Measurements from ENCODE around the gene RORB. TPM values are rescaled to one million over a fixed set of nuclear protein-coding genes. Genes with fewer than 3 reads are reported as not detected.

Gene RORB
- polyA plus RNA-seq, 1 donor, result 0.16 TPM

DNA sequence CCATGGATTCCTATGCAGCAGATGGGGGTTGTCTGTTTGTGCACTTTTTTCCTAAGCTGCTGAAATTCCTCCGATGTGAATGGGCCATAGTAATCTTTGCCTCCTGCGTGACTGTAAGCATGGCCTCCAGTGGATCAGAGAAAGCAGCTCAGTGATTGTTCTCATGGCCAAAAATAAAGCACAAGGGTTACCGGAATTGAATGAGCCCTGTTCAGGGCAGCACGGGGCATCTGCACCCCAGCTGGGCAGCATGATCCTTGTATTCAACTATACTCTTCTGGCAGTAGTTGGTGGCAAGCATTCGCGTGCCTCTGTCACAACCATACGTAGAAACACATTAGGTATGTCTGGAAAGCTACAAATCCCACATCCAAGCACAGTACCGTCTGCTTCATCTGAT is 193.9 kb downstream of the RORB start:
- Histone ChIP-seq H3K4me1 (ENCODE audit: control insufficient read depth, insufficient read depth, low read length) (no peaks in the 10 kb centered on the region), H3K27ac (ENCODE audit: low read length) (no peak overlapping the region), H3K36me3 (ENCODE audit: control insufficient read depth, insufficient read depth, low read length) (no peaks in the 10 kb centered on the region), H3K4me3 (ENCODE audit: low read length) (no peak overlapping the region), H3K27me3 (ENCODE audit: control insufficient read depth, insufficient read depth, low read length) (no peaks in the 10 kb centered on the region), H3K9me3 (ENCODE audit: control insufficient read depth, low read depth, low read length) (no peaks in the 10 kb centered on the region)
- DNase-seq, result no peak
- WGBS (ENCODE audit: insufficient coverage, low lambda C conversion rate), result 100% methylated on average over 1 of the region's 8 CpGs

DNA sequence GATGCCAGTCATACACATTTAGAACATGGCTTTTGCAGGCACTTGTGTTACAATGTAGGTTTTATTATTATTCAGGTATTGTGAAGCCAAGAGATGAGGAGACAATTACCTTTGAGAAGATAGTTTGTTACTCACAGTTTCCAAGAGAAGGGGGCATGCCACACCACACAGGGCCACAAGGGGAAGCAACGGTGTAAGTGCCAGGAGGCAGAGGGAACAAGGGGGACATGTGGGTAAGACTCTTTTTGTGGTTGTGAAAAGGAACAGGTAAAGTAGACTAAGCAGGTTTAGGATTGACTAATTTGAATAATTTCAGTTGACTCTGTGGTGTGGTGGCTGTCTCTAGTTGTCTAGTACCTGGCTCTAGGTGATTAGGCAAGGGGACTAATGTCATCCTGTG is 199.4 kb downstream of the RORB start:
- H3K4me3 ChIP-seq (ENCODE audit: low read length), result no peak overlapping the region
- H3K9me3 ChIP-seq (ENCODE audit: control insufficient read depth, low read depth, low read length), result no peaks in the 10 kb centered on the region
- H3K27me3 ChIP-seq (ENCODE audit: control insufficient read depth, insufficient read depth, low read length), result no peaks in the 10 kb centered on the region
- no CpG with 5 or more reads among the region's 1 CpG for WGBS (ENCODE audit: insufficient coverage, low lambda C conversion rate)
- H3K36me3 ChIP-seq (ENCODE audit: control insufficient read depth, insufficient read depth, low read length), result no peaks in the 10 kb centered on the region
- no peaks in the 10 kb centered on the region for H3K4me1 ChIP-seq (ENCODE audit: control insufficient read depth, insufficient read depth, low read length)
- no peak overlapping the region for H3K27ac ChIP-seq (ENCODE audit: low read length)
- DNase-seq, result no peak

DNA sequence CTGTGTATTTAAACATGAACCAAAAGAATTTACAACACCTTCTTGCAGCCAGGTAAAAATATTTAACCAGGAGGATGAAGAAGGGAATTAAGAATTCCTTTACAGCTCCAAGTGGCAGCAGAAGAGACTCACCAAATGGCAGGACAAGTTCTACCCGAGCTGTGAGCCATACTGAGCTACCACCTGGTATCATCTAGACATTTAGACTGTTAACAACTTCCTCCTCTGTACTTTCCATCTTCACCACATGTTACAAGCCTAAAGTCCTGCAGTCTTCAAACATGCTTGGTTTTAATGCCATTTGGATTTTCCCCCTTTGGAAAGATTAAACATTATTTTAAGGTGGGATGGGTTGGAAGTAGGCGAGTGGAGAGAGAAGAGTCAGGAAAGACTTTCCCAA is 200.4 kb downstream of the RORB start:
- H3K36me3 ChIP-seq (ENCODE audit: control insufficient read depth, insufficient read depth, low read length), result no peaks in the 10 kb centered on the region
- no peak for DNase-seq
- H3K4me1 ChIP-seq (ENCODE audit: control insufficient read depth, insufficient read depth, low read length), result no peaks in the 10 kb centered on the region
- no peak overlapping the region for H3K27ac ChIP-seq (ENCODE audit: low read length)
- WGBS (ENCODE audit: insufficient coverage, low lambda C conversion rate), result no CpG with 5 or more reads among the region's 2 CpGs
- H3K9me3 ChIP-seq (ENCODE audit: control insufficient read depth, low read depth, low read length), result no peaks in the 10 kb centered on the region
- H3K4me3 ChIP-seq (ENCODE audit: low read length), result no peak overlapping the region
- H3K27me3 ChIP-seq (ENCODE audit: control insufficient read depth, insufficient read depth, low read length), result no peaks in the 10 kb centered on the region

DNA sequence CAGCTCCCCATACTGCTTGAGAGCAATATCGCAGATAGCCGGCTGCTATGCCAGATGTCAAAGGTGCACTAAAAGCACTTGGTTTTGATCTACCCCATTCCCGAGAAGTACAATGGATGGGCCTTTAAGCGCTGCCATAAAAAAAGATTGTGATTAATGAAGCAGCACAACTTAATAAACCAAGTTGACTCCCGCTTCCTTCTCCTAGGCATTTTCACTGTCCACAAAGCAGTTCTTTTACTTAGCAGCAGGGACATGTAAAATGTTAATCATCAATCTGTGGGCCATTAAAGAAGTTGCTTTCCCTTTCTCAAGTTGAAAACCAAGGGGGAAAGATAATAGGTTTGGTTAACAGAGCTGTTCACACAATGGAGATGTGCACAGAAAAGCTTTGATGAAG is 214.2 kb downstream of the RORB start:
- H3K36me3 ChIP-seq (ENCODE audit: control insufficient read depth, insufficient read depth, low read length), result no peaks in the 10 kb centered on the region
- H3K27me3 ChIP-seq (ENCODE audit: control insufficient read depth, insufficient read depth, low read length), result no peaks in the 10 kb centered on the region
- H3K9me3 ChIP-seq (ENCODE audit: control insufficient read depth, low read depth, low read length), result no peaks in the 10 kb centered on the region
- no peak overlapping the region for H3K27ac ChIP-seq (ENCODE audit: low read length)
- no peaks in the 10 kb centered on the region for H3K4me1 ChIP-seq (ENCODE audit: control insufficient read depth, insufficient read depth, low read length)
- no peak overlapping the region for H3K4me3 ChIP-seq (ENCODE audit: low read length)
- WGBS (ENCODE audit: insufficient coverage, low lambda C conversion rate), result 14% methylated on average over 1 of the region's 5 CpGs
- DNase-seq, result peak in 1 of 2 donors; percentile 9

DNA sequence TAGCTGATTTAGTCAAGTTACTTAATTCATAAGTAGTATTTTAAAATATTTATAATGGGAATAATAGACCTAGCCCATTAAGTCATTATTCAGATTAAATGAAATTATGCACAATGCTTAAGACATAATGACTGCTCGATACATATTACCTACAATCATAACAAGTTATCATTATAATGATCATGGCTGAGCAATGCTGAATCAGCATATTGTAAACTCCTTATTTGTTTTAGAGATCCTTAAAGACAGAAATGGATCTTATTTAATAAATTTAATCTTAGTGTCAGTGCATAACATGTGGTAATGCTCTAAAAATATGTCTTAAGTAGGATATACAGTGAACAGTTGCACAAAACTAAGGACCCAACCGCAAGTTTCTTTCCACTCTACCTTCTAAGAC is 221.6 kb downstream of the RORB start:
- peaks cover 3% of the 10 kb centered on the region for H3K36me3 ChIP-seq (ENCODE audit: control insufficient read depth, insufficient read depth, low read length)
- H3K9me3 ChIP-seq (ENCODE audit: control insufficient read depth, low read depth, low read length), result no peaks in the 10 kb centered on the region
- no peak overlapping the region for H3K4me3 ChIP-seq (ENCODE audit: low read length)
- H3K4me1 ChIP-seq (ENCODE audit: control insufficient read depth, insufficient read depth, low read length), result no peaks in the 10 kb centered on the region
- H3K27ac ChIP-seq (ENCODE audit: low read length), result no peak overlapping the region
- no peaks in the 10 kb centered on the region for H3K27me3 ChIP-seq (ENCODE audit: control insufficient read depth, insufficient read depth, low read length)
- DNase-seq, result no peak
- WGBS (ENCODE audit: insufficient coverage, low lambda C conversion rate), result no CpG with 5 or more reads among the region's 2 CpGs

DNA sequence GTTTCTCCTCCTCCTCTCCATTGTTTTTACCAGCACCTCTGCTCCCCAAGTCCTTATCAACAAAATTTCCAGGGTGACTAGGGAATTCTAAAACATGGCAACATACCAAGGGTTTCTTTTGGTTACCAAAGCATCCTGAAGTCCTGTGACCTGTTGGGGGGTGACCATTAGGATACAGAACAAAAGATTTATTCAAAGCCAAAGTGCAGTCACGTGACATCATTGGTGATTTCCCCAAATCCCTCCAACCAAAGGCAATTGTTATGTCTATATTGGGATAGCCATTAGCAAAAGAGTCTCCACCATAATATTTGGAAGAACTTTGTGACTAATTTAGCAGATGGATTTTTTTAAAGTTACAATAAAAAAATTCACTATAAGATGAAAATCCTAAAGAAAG is 222.2 kb downstream of the RORB start:
- no CpG with 5 or more reads among the region's 1 CpG for WGBS (ENCODE audit: insufficient coverage, low lambda C conversion rate)

DNA sequence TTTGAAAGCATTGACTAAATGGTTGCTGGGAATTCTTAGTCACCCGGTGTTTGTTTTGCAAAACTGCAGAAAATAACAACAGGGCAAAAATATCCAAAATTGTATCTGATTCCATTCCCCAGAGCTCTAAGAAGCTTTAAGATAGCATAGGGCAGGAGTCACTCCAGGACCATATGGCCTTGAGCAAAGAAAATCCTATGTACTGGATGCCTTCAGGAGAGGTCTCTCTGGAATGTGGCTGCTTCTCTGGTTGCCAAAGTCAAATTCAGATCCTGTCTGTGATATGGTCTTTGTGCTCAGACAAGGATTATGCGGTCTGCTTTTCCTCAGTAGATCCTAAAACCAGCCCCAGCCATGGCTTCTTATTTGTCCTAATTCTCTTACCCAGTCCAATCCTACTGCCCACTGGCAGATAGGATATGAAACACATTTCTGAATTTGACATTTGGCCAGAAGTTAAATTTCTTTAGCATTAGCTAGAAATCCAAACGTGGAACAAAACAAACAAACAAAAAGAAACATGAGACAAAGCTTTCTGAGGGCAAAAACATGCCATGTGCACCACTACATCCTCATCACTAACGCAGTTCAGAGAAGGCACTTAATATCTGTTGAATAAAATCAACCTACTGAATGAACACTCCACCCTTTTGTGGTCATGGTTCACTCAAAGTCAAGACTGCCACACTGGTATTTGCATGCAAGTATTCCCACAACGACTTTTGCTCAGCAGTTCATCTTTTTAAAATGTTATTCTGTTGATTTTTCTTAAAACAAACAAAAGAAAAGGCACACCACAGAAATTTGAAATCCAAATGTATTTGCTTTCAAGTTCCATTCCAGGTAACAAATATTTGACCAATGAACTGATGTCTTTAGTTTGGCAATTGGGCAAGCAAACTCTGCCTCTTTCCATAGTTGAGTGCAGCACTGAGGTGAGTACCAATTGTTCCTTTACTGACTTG is 224.8 kb downstream of the RORB start:
- Histone ChIP-seq H3K36me3 (ENCODE audit: control insufficient read depth, insufficient read depth, low read length) (peaks cover 8% of the 10 kb centered on the region), H3K27me3 (ENCODE audit: control insufficient read depth, insufficient read depth, low read length) (no peaks in the 10 kb centered on the region), H3K4me1 (ENCODE audit: control insufficient read depth, insufficient read depth, low read length) (no peaks in the 10 kb centered on the region), H3K4me3 (ENCODE audit: low read length) (no peak overlapping the region), H3K9me3 (ENCODE audit: control insufficient read depth, low read depth, low read length) (no peaks in the 10 kb centered on the region), H3K27ac (ENCODE audit: low read length) (no peak overlapping the region)
- no peak for DNase-seq
- 83% methylated on average over 3 of the region's 5 CpGs for WGBS (ENCODE audit: insufficient coverage, low lambda C conversion rate)

More for the DNA sequence above, 222.2 kb downstream of the RORB start:
- H3K4me3 ChIP-seq (ENCODE audit: low read length), result no peak overlapping the region
- no peaks in the 10 kb centered on the region for H3K9me3 ChIP-seq (ENCODE audit: control insufficient read depth, low read depth, low read length)
- no peak for DNase-seq
- H3K36me3 ChIP-seq (ENCODE audit: control insufficient read depth, insufficient read depth, low read length), result peaks cover 3% of the 10 kb centered on the region
- no peaks in the 10 kb centered on the region for H3K4me1 ChIP-seq (ENCODE audit: control insufficient read depth, insufficient read depth, low read length)
- no peaks in the 10 kb centered on the region for H3K27me3 ChIP-seq (ENCODE audit: control insufficient read depth, insufficient read depth, low read length)
- H3K27ac ChIP-seq (ENCODE audit: low read length), result no peak overlapping the region

DNA sequence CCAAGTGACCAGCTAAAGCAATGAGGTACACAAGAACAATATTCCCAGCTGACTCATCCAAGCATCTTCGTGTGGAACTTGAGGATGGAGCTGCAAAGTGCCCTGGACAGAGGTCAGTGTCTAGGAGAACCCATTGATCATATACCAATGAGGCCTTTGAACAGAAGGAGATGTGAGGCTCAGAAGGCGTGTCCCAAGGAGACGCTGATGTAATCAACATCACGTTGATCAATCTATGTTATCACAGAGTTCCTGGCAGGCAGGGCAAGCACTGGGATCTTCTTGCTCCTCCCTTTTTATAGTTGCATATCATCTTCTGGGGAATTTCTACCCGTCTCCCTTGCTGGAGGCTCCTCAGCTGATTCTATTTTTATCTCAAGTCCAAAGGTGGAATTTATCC is 227.2 kb downstream of the RORB start:
- DNase-seq, result peak in 1 of 2 donors; percentile 10
- Histone ChIP-seq H3K36me3 (ENCODE audit: control insufficient read depth, insufficient read depth, low read length) (peaks cover 10% of the 10 kb centered on the region), H3K27ac (ENCODE audit: low read length) (no peak overlapping the region), H3K4me3 (ENCODE audit: low read length) (no peak overlapping the region), H3K4me1 (ENCODE audit: control insufficient read depth, insufficient read depth, low read length) (no peaks in the 10 kb centered on the region), H3K9me3 (ENCODE audit: control insufficient read depth, low read depth, low read length) (no peaks in the 10 kb centered on the region), H3K27me3 (ENCODE audit: control insufficient read depth, insufficient read depth, low read length) (no peaks in the 10 kb centered on the region)
- WGBS (ENCODE audit: insufficient coverage, low lambda C conversion rate), result 11% methylated on average over 1 of the region's 5 CpGs

DNA sequence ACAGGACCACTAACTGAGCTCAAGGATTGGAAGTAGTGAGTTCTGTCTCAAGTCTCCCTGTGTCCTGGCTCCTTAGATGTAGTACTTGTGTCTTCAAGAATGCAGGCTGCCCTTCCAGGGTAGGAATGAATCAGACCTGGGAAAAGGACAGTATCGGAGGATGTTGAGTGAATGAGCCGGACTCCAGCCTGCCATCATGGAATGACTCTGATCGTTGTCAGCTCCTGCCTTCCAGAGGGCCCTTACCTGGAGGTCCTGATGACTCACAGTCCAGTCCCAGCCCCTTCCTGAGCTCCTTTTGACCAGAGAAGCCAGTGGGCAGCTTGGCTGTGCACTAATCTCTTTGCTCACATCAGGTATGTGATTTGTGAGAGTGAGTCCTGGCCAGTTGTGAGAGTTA is 229.4 kb downstream of the RORB start:
- no peak for DNase-seq
- no CpG with 5 or more reads among the region's 3 CpGs for WGBS (ENCODE audit: insufficient coverage, low lambda C conversion rate)
- H3K4me1 ChIP-seq (ENCODE audit: control insufficient read depth, insufficient read depth, low read length), result no peaks in the 10 kb centered on the region

DNA sequence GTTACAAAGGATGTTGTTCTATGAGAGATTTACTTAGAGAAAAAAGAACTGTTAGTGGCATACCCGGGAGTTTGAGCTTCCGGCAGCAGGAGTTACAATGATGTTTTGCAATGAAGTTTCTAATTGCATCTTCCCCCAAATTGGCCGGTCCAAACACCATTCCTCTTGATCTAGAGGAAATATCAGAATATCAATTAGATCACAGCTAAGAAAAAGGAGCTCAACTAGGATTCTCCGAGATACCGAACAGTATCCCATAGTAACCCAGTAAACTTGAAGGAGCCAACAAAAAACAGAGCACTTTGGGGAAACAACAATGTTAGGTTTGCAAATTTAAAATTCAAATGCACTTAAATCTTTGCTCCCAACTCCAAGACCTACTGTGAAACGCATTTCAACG is 231.0 kb downstream of the RORB start:
- no peak for DNase-seq
- H3K36me3 ChIP-seq (ENCODE audit: control insufficient read depth, insufficient read depth, low read length), result peaks cover 7% of the 10 kb centered on the region
- H3K4me3 ChIP-seq (ENCODE audit: low read length), result no peak overlapping the region
- WGBS (ENCODE audit: insufficient coverage, low lambda C conversion rate), result no CpG with 5 or more reads among the region's 7 CpGs
- H3K9me3 ChIP-seq (ENCODE audit: control insufficient read depth, low read depth, low read length), result no peaks in the 10 kb centered on the region
- no peaks in the 10 kb centered on the region for H3K4me1 ChIP-seq (ENCODE audit: control insufficient read depth, insufficient read depth, low read length)
- no peaks in the 10 kb centered on the region for H3K27me3 ChIP-seq (ENCODE audit: control insufficient read depth, insufficient read depth, low read length)
- no peak overlapping the region for H3K27ac ChIP-seq (ENCODE audit: low read length)

More for the DNA sequence above, 229.4 kb downstream of the RORB start:
- no peak overlapping the region for H3K4me3 ChIP-seq (ENCODE audit: low read length)
- no peaks in the 10 kb centered on the region for H3K9me3 ChIP-seq (ENCODE audit: control insufficient read depth, low read depth, low read length)
- H3K27ac ChIP-seq (ENCODE audit: low read length), result no peak overlapping the region
- peaks cover 10% of the 10 kb centered on the region for H3K36me3 ChIP-seq (ENCODE audit: control insufficient read depth, insufficient read depth, low read length)
- H3K27me3 ChIP-seq (ENCODE audit: control insufficient read depth, insufficient read depth, low read length), result no peaks in the 10 kb centered on the region

Measured in large intestine (tissue), 3 donors.